Measurements from ENCODE around the gene PRKCH.

- TF ChIP-seq CTCF (IDR thresholded peaks at IDR 0.05; ENCODE audit: borderline replicate concordance, extremely low read depth, low read length, poor library complexity, severe bottlenecking) (no peak), EZH2 (IDR thresholded peaks at IDR 0.05; ENCODE audit: borderline replicate concordance, low read depth, low read length, severe bottlenecking) (no peak)
These were observed 148.4 kb downstream of the PRKCH start for GRCh38 chr14:61469781-61470180.
